HG02623 (cell line): Measurements from ENCODE around the gene ATP11A.

Experiments used
- ATAC-seq: cut with Tn5 transposase; IDR thresholded peaks from one replicate; pipeline ENCODE4 v1.9.1; 2021; ENCODE audit warnings: moderate library complexity; ENCODE audit not compliant: unreplicated experiment

The ATP11A gene

GRCh38 chr13:112917056-112917664 lies 227.3 kb downstream of the ATP11A start:
- ATAC-seq, result no peak

- ATAC-seq, result no peak
Measured at GRCh38 chr13:112917737-112918136, 227.9 kb downstream of the ATP11A start.

GRCh38 chr13:112918266-112918665 lies 228.4 kb downstream of the ATP11A start:
- no peak for ATAC-seq

GRCh38 chr13:112918746-112919145 lies 228.9 kb downstream of the ATP11A start:
- no peak for ATAC-seq

- no peak for ATAC-seq
Measured at GRCh38 chr13:112923962-112924361, 234.1 kb downstream of the ATP11A start.

- no peak for ATAC-seq
Measured at GRCh38 chr13:112924365-112924764, 234.5 kb downstream of the ATP11A start.

- ATAC-seq, result no peak
Measured at GRCh38 chr13:112926003-112926402, 236.2 kb downstream of the ATP11A start.

GRCh38 chr13:112926993-112927392 lies 237.2 kb downstream of the ATP11A start:
- no peak for ATAC-seq

GRCh38 chr13:112928020-112928971 lies 238.5 kb downstream of the ATP11A start:
- no peak for ATAC-seq

- ATAC-seq, result no peak
Measured at GRCh38 chr13:112928972-112929782, 239.3 kb downstream of the ATP11A start.

GRCh38 chr13:112929783-112930055 lies 239.9 kb downstream of the ATP11A start:
- no peak for ATAC-seq

- ATAC-seq, result no peak
Measured at GRCh38 chr13:112930192-112930591, 240.4 kb downstream of the ATP11A start.

- ATAC-seq, result no peak
Measured at GRCh38 chr13:112931028-112931934, 241.4 kb downstream of the ATP11A start.

GRCh38 chr13:112932971-112933370 lies 243.1 kb downstream of the ATP11A start:
- no peak for ATAC-seq

- ATAC-seq, result no peak
Measured at GRCh38 chr13:112933649-112934048, 243.8 kb downstream of the ATP11A start.

- ATAC-seq, result no peak
Measured at GRCh38 chr13:112934078-112934477, 244.2 kb downstream of the ATP11A start.
